ENCODE data around the gene SUPT5H.

Gene SUPT5H

DNA sequence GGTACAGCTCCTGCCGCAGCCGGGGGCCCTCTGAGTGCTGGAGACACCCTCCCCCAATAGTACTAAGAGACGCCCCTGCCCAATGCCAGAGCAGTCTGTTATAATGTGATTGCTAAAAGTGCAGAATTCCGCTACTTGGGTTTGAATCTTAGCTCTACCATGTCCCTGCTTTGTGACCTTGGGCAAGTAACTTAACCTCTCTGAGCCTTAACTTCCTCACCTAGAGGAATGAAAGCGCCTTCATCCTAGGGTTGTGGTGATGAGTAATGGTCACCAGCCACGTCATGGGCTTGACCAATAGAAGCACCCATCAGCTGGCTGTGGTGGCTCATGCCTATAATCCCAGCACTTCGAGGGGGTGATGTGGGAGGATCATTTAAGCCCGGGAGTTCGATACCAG is 26.4 kb upstream of the SUPT5H start:
- no peak for TF ChIP-seq EZH2phosphoT487 (IDR thresholded peaks at IDR 0.05; ENCODE audit: low read depth)
- TF ChIP-seq, protein P1, sequence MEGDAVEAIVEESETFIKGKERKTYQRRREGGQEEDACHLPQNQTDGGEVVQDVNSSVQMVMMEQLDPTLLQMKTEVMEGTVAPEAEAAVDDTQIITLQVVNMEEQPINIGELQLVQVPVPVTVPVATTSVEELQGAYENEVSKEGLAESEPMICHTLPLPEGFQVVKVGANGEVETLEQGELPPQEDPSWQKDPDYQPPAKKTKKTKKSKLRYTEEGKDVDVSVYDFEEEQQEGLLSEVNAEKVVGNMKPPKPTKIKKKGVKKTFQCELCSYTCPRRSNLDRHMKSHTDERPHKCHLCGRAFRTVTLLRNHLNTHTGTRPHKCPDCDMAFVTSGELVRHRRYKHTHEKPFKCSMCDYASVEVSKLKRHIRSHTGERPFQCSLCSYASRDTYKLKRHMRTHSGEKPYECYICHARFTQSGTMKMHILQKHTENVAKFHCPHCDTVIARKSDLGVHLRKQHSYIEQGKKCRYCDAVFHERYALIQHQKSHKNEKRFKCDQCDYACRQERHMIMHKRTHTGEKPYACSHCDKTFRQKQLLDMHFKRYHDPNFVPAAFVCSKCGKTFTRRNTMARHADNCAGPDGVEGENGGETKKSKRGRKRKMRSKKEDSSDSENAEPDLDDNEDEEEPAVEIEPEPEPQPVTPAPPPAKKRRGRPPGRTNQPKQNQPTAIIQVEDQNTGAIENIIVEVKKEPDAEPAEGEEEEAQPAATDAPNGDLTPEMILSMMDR (IDR thresholded peaks at IDR 0.05; ENCODE audit: low read depth, low read length): no peak
- H3K79me2 ChIP-seq (ENCODE audit: low read length): peaks cover 7% of the 10 kb centered on the region
- no peaks in the 10 kb centered on the region for H3K27me3 ChIP-seq (ENCODE audit: low read depth, low read length)
- no peak overlapping the region for H3K9ac ChIP-seq (ENCODE audit: low read length)
- H3K9me3 ChIP-seq (ENCODE audit: insufficient read depth, low read length): no peaks in the 10 kb centered on the region
- H4K20me1 ChIP-seq (ENCODE audit: insufficient read depth, low read length): peaks cover 7% of the 10 kb centered on the region; the same call in 1 of the 2 replicates
- H3K4me1 ChIP-seq (ENCODE audit: low read length): peaks cover 5% of the 10 kb centered on the region
- H3K4me2 ChIP-seq (ENCODE audit: low read length): no peak overlapping the region
- H3K4me3 ChIP-seq (ENCODE audit: low read length): no peak overlapping the region
- H2AFZ ChIP-seq (ENCODE audit: low read depth, low read length): no peak overlapping the region
- H3K27ac ChIP-seq (ENCODE audit: low read length): no peak overlapping the region
- peaks cover 49% of the 10 kb centered on the region for H3K36me3 ChIP-seq (replicated peaks; ENCODE audit: low read depth, low read length)

DNA sequence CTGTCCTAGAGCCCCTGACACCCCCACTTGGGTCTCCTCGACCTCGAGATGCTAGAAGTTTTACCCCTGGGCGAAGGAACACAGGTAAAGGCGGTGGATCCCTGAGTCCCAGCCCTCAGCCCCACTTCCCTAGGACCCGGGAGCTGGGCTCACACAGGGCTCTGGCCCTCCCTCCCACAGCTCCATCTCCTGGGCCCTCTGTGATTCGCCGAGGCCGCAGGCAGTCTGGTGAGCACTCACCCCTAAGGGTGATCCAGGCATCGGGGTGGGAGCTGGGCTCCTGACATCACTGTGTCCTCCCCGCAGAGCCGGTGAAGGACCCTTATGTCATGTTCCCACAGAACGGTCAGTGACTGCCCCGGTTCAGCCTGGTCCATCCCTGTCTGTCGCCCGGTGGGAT is 24.6 kb upstream of the SUPT5H start:
- H2AFZ ChIP-seq (ENCODE audit: low read depth, low read length): no peak overlapping the region
- H3K4me1 ChIP-seq (ENCODE audit: low read length): no peaks in the 10 kb centered on the region
- no peaks in the 10 kb centered on the region for H4K20me1 ChIP-seq (ENCODE audit: insufficient read depth, low read length)
- H3K79me2 ChIP-seq (ENCODE audit: low read length): no peaks in the 10 kb centered on the region
- H3K9ac ChIP-seq (ENCODE audit: low read length): no peak overlapping the region
- H3K4me2 ChIP-seq (ENCODE audit: low read length): no peak overlapping the region
- no peak overlapping the region for H3K4me3 ChIP-seq (ENCODE audit: low read length)
- H3K27ac ChIP-seq (ENCODE audit: low read length): no peak overlapping the region
- TF ChIP-seq, protein P1 (IDR thresholded peaks at IDR 0.05; ENCODE audit: low read depth, low read length): no peak
- TF ChIP-seq EZH2phosphoT487 (IDR thresholded peaks at IDR 0.05; ENCODE audit: low read depth): no peak
- H3K27me3 ChIP-seq (ENCODE audit: low read depth, low read length): no peaks in the 10 kb centered on the region
- peaks cover 44% of the 10 kb centered on the region for H3K36me3 ChIP-seq (replicated peaks; ENCODE audit: low read depth, low read length)
- no peaks in the 10 kb centered on the region for H3K9me3 ChIP-seq (ENCODE audit: insufficient read depth, low read length)

GRCh38 chr19:39422020-39422419 is 23.4 kb upstream of the SUPT5H start:
- Histone ChIP-seq H4K20me1 (ENCODE audit: insufficient read depth, low read length) (peaks cover 4% of the 10 kb centered on the region; the same call in 1 of the 2 replicates), H3K79me2 (ENCODE audit: low read length) (no peaks in the 10 kb centered on the region), H3K27me3 (ENCODE audit: low read depth, low read length) (no peaks in the 10 kb centered on the region), H2AFZ (ENCODE audit: low read depth, low read length) (no peak overlapping the region), H3K27ac (ENCODE audit: low read length) (no peak overlapping the region), H3K4me3 (ENCODE audit: low read length) (no peak overlapping the region), H3K9ac (ENCODE audit: low read length) (no peak overlapping the region), H3K4me2 (ENCODE audit: low read length) (no peak overlapping the region), H3K4me1 (ENCODE audit: low read length) (no peaks in the 10 kb centered on the region), H3K36me3 (replicated peaks; ENCODE audit: low read depth, low read length) (peaks cover 39% of the 10 kb centered on the region), H3K9me3 (ENCODE audit: insufficient read depth, low read length) (no peaks in the 10 kb centered on the region)
- no peak for TF ChIP-seq EZH2phosphoT487 (IDR thresholded peaks at IDR 0.05; ENCODE audit: low read depth)
- TF ChIP-seq, protein P1 (IDR thresholded peaks at IDR 0.05; ENCODE audit: low read depth, low read length): no peak

GRCh38 chr19:39423258-39424086 is 21.9 kb upstream of the SUPT5H start:
- Histone ChIP-seq H3K79me2 (ENCODE audit: low read length) (no peaks in the 10 kb centered on the region), H4K20me1 (ENCODE audit: insufficient read depth, low read length) (peaks cover 4% of the 10 kb centered on the region; the same call in 1 of the 2 replicates), H3K4me1 (ENCODE audit: low read length) (no peaks in the 10 kb centered on the region), H3K9me3 (ENCODE audit: insufficient read depth, low read length) (no peaks in the 10 kb centered on the region), H3K27me3 (ENCODE audit: low read depth, low read length) (no peaks in the 10 kb centered on the region), H3K9ac (ENCODE audit: low read length) (no peak overlapping the region), H3K4me2 (ENCODE audit: low read length) (no peak overlapping the region), H2AFZ (ENCODE audit: low read depth, low read length) (no peak overlapping the region), H3K36me3 (replicated peaks; ENCODE audit: low read depth, low read length) (peaks cover 36% of the 10 kb centered on the region), H3K27ac (ENCODE audit: low read length) (no peak overlapping the region), H3K4me3 (ENCODE audit: low read length) (no peak overlapping the region)
- TF ChIP-seq, protein P1 (IDR thresholded peaks at IDR 0.05; ENCODE audit: low read depth, low read length): no peak
- no peak for TF ChIP-seq EZH2phosphoT487 (IDR thresholded peaks at IDR 0.05; ENCODE audit: low read depth)
